ENCODE data around the gene MRPS6.

MRPS6 gene

GRCh38 chr21:34143685-34144182 lies 70.4 kb downstream of the MRPS6 start:
- H3K27ac ChIP-seq (replicated peaks): no peak overlapping the region
- TF ChIP-seq, protein P1, sequence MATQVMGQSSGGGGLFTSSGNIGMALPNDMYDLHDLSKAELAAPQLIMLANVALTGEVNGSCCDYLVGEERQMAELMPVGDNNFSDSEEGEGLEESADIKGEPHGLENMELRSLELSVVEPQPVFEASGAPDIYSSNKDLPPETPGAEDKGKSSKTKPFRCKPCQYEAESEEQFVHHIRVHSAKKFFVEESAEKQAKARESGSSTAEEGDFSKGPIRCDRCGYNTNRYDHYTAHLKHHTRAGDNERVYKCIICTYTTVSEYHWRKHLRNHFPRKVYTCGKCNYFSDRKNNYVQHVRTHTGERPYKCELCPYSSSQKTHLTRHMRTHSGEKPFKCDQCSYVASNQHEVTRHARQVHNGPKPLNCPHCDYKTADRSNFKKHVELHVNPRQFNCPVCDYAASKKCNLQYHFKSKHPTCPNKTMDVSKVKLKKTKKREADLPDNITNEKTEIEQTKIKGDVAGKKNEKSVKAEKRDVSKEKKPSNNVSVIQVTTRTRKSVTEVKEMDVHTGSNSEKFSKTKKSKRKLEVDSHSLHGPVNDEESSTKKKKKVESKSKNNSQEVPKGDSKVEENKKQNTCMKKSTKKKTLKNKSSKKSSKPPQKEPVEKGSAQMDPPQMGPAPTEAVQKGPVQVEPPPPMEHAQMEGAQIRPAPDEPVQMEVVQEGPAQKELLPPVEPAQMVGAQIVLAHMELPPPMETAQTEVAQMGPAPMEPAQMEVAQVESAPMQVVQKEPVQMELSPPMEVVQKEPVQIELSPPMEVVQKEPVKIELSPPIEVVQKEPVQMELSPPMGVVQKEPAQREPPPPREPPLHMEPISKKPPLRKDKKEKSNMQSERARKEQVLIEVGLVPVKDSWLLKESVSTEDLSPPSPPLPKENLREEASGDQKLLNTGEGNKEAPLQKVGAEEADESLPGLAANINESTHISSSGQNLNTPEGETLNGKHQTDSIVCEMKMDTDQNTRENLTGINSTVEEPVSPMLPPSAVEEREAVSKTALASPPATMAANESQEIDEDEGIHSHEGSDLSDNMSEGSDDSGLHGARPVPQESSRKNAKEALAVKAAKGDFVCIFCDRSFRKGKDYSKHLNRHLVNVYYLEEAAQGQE (IDR thresholded peaks at IDR 0.05; ENCODE audit: insufficient replicate concordance, low read depth): no peak
- TF ChIP-seq POLR2AphosphoS5 (IDR thresholded peaks at IDR 0.05; ENCODE audit: low read depth) (no peak), SPI1 (IDR thresholded peaks at IDR 0.05; ENCODE audit: borderline replicate concordance, low read depth) (no peak), CTCF (IDR thresholded peaks at IDR 0.05; ENCODE audit: insufficient read depth, low read length) (no peak), GABPA (IDR thresholded peaks at IDR 0.05; ENCODE audit: low read depth) (no peak)
- no peaks in the 10 kb centered on the region for H3K27me3 ChIP-seq (ENCODE audit: insufficient read depth, poor library complexity, severe bottlenecking)
- H3K4me3 ChIP-seq (replicated peaks; ENCODE audit: insufficient read depth, low read length): no peak overlapping the region
- no peak for DNase-seq (ENCODE audit: low read depth in 1 of 2, low spot score in 1 of 2)

- Histone ChIP-seq H3K27me3 (ENCODE audit: insufficient read depth, poor library complexity, severe bottlenecking) (no peaks in the 10 kb centered on the region), H3K27ac (replicated peaks) (no peak overlapping the region), H3K4me3 (replicated peaks; ENCODE audit: insufficient read depth, low read length) (no peak overlapping the region)
- DNase-seq (ENCODE audit: low read depth in 1 of 2, low spot score in 1 of 2): no peak
- TF ChIP-seq GABPA (IDR thresholded peaks at IDR 0.05; ENCODE audit: low read depth) (no peak), SPI1 (IDR thresholded peaks at IDR 0.05; ENCODE audit: borderline replicate concordance, low read depth) (no peak), CTCF (IDR thresholded peaks at IDR 0.05; ENCODE audit: insufficient read depth, low read length) (no peak), POLR2AphosphoS5 (IDR thresholded peaks at IDR 0.05; ENCODE audit: low read depth) (no peak)
- TF ChIP-seq, protein P1 (IDR thresholded peaks at IDR 0.05; ENCODE audit: insufficient replicate concordance, low read depth): no peak
Measured at GRCh38 chr21:34144224-34144623, 70.8 kb downstream of the MRPS6 start.

GRCh38 chr21:34147792-34148418 lies 74.5 kb downstream of the MRPS6 start:
- Histone ChIP-seq H3K27ac (replicated peaks) (no peak overlapping the region), H3K27me3 (ENCODE audit: insufficient read depth, poor library complexity, severe bottlenecking) (no peaks in the 10 kb centered on the region), H3K4me3 (replicated peaks; ENCODE audit: insufficient read depth, low read length) (no peak overlapping the region)
- DNase-seq (ENCODE audit: low read depth in 1 of 2, low spot score in 1 of 2): no peak
- TF ChIP-seq CTCF (IDR thresholded peaks at IDR 0.05; ENCODE audit: insufficient read depth, low read length) (no peak), POLR2AphosphoS5 (IDR thresholded peaks at IDR 0.05; ENCODE audit: low read depth) (no peak), SPI1 (IDR thresholded peaks at IDR 0.05; ENCODE audit: borderline replicate concordance, low read depth) (no peak), GABPA (IDR thresholded peaks at IDR 0.05; ENCODE audit: low read depth) (no peak)
- TF ChIP-seq, protein P1 (IDR thresholded peaks at IDR 0.05; ENCODE audit: insufficient replicate concordance, low read depth): no peak
